Testis (tissue), 3 donors: ENCODE data around the gene SCEL. TPM values are rescaled to one million over a fixed set of nuclear protein-coding genes. Genes with fewer than 3 reads are reported as not detected.

ENCODE experiments used
- DNase-seq: peaks from one replicate; pipeline ENCODE4 v3.0.0-alpha.2; 2019
- H3K27ac ChIP-seq, 2 donors: fragments of 200-600 bp; sonication (generic); one replicate each; pipeline ENCODE4 v1.5.1; 2019
- H3K27me3 ChIP-seq: fragments of 200-600 bp; sonication (generic); one replicate; pipeline ENCODE4 v1.5.1; 2019
- H3K36me3 ChIP-seq: fragments of 200-600 bp; sonication (generic); one replicate; pipeline ENCODE4 v1.5.1; 2017; ENCODE audit warnings: low read depth; ENCODE audit errors: missing control alignments
- H3K4me1 ChIP-seq: fragments of 200-600 bp; sonication (generic); one replicate; pipeline ENCODE4 v1.5.1; 2019
- H3K4me3 ChIP-seq, 2 donors: fragments of 200-600 bp; sonication (generic); one replicate each; pipeline ENCODE4 v1.5.1; 2017 to 2019
- H3K9me3 ChIP-seq: fragments of 200-600 bp; sonication (generic); one replicate; pipeline ENCODE4 v1.5.1; 2017
- CTCF ChIP-seq, 3 experiments: fragments of 450-650 bp in 2 of 3; fragments of 200-600 bp in 1 of 3; sonication (generic) in 1 of 3; IDR thresholded peaks; one replicate each; pipeline ENCODE4 v1.5.1; 2016 to 2019; ENCODE audit warnings: antibody characterized with exemption in 3 of 3, mild to moderate bottlenecking in 2 of 3, moderate library complexity in 1 of 3
- POLR2A ChIP-seq: fragments of 450-650 bp; IDR thresholded peaks from one replicate; pipeline ENCODE4 v1.6.1; 2017; ENCODE audit warnings: antibody characterized with exemption, mild to moderate bottlenecking, moderate library complexity
- WGBS, 2 donors: methylation state at CpG; one replicate each; pipeline ENCODE4 v1.1.5; 2018; 5-methylcytosine and 5-hydroxymethylcytosine counted together
- intact Hi-C: fragments of 100-400 bp; cut with DNase I; formaldehyde crosslinking; loops from one replicate; pipeline ENCODE4 v1.15.1; 2023; ENCODE audit warnings: low total_unique reads
- polyA plus RNA-seq: library from polyadenylated mRNA; stranded (reverse); fragments of 350-450 nt; fragmentation: Illumina TruSeq; extraction: RNeasy Lipid Tissue Mini Kit (QIAGEN cat#74804); gene quantifications from one replicate; pipeline ENCODE4 v1.2.3, GENCODE V29; 2014; ENCODE audit warnings: low read depth, low replicate concordance; ENCODE audit not compliant: insufficient read depth
- total RNA-seq, 2 donors: library from RNA; depleted of rRNA; stranded (reverse); fragments of >200 nt; gene quantifications; one replicate each; pipeline ENCODE4 v1.2.3, GENCODE V29; 2016

Gene SCEL
- total and polyA plus RNA-seq, 3 donors from 2014 or later: 2.5 to 3.5 (median 2.5) TPM

- no peak for DNase-seq
- intact Hi-C loops: no loop called here
- Histone ChIP-seq H3K36me3 (no peaks in the 10 kb centered on the region), H3K9me3 (no peaks in the 10 kb centered on the region), H3K4me1 (no peaks in the 10 kb centered on the region), H3K4me3 (no peak overlapping the region), H3K27me3 (no peaks in the 10 kb centered on the region), H3K27ac (no peak overlapping the region)
- TF ChIP-seq CTCF (IDR thresholded peaks at IDR 0.05) (no peak), POLR2A (no peak)
- 48 to 51% methylated on average over 3 of the region's 3 CpGs for WGBS, 2 donors
Observed at GRCh38 chr13:77545626-77546412, 10.3 kb downstream of the SCEL start.

- TF ChIP-seq POLR2A (no peak), CTCF (IDR thresholded peaks at IDR 0.05) (no peak)
- H3K4me1 ChIP-seq: no peaks in the 10 kb centered on the region
- intact Hi-C loops: no loop called here
- no peaks in the 10 kb centered on the region for H3K9me3 ChIP-seq
- WGBS, 2 donors: 85 to 97% methylated on average over 1 of the region's 1 CpG
- no peaks in the 10 kb centered on the region for H3K36me3 ChIP-seq
- no peak overlapping the region for H3K4me3 ChIP-seq
- H3K27ac ChIP-seq: no peak overlapping the region
- no peaks in the 10 kb centered on the region for H3K27me3 ChIP-seq
- no peak for DNase-seq
Observed at GRCh38 chr13:77548095-77548494, 12.6 kb downstream of the SCEL start.

- no peaks in the 10 kb centered on the region for H3K4me1 ChIP-seq
- 78 to 93% methylated on average over 3 of the region's 3 CpGs for WGBS, 2 donors
- no peak for DNase-seq
Observed at GRCh38 chr13:77548594-77548993, 13.1 kb downstream of the SCEL start.

GRCh38 chr13:77554069-77554468, 18.6 kb downstream of the SCEL start:
- no peak for DNase-seq
- WGBS, 2 donors: 89 to 93% methylated on average over 5 of the region's 5 CpGs
- Histone ChIP-seq H3K27ac (no peak overlapping the region), H3K36me3 (no peaks in the 10 kb centered on the region), H3K9me3 (no peaks in the 10 kb centered on the region), H3K27me3 (no peaks in the 10 kb centered on the region), H3K4me1 (no peaks in the 10 kb centered on the region), H3K4me3 (no peak overlapping the region)
- no peak for TF ChIP-seq CTCF (IDR thresholded peaks at IDR 0.05)
- no peak for TF ChIP-seq POLR2A
- intact Hi-C loops: no loop called here

More at GRCh38 chr13:77548594-77548993, 13.1 kb downstream of the SCEL start:
- H3K27me3 ChIP-seq: no peaks in the 10 kb centered on the region
- H3K9me3 ChIP-seq: no peaks in the 10 kb centered on the region
- H3K36me3 ChIP-seq: no peaks in the 10 kb centered on the region
- intact Hi-C loops: no loop called here
- TF ChIP-seq POLR2A: no peak
- no peak for TF ChIP-seq CTCF (IDR thresholded peaks at IDR 0.05)
- no peak overlapping the region for H3K4me3 ChIP-seq
- H3K27ac ChIP-seq: no peak overlapping the region

GRCh38 chr13:77555246-77555645, 19.7 kb downstream of the SCEL start:
- WGBS, 2 donors: 74 to 77% methylated on average over 4 of the region's 4 CpGs
- DNase-seq: no peak
- H3K4me1 ChIP-seq: no peaks in the 10 kb centered on the region

More at GRCh38 chr13:77555246-77555645, 19.7 kb downstream of the SCEL start:
- intact Hi-C loops: no loop called here
- H3K27ac ChIP-seq: no peak overlapping the region
- no peaks in the 10 kb centered on the region for H3K9me3 ChIP-seq
- no peaks in the 10 kb centered on the region for H3K27me3 ChIP-seq
- H3K4me3 ChIP-seq: no peak overlapping the region
- no peaks in the 10 kb centered on the region for H3K36me3 ChIP-seq
- TF ChIP-seq POLR2A: no peak
- no peak for TF ChIP-seq CTCF (IDR thresholded peaks at IDR 0.05)
